Left ventricle myocardium inferior (tissue), 1 donor: ENCODE results near the gene OR5A2. TPM values are rescaled to one million over a fixed set of nuclear protein-coding genes. Genes with fewer than 3 reads are reported as not detected.
"Not testable (repeated sequence)": the region's sequence is repeated elsewhere in the genome, so short reads cannot be mapped to it uniquely, and the experiment has no call there.

Source experiments
- DNase-seq: peaks from one replicate; pipeline ENCODE4 v3.0.0-alpha.2; 2020
- H3K27ac ChIP-seq: fragments of 200-600 bp; replicated peaks from 2 replicates; pipeline ENCODE4 v1.8.0; 2021
- H3K27me3 ChIP-seq: fragments of 200-600 bp; 2 replicates; pipeline ENCODE4 v1.8.0; 2021; ENCODE audit warnings: low read depth
- H3K36me3 ChIP-seq: fragments of 200-600 bp; 2 replicates; pipeline ENCODE4 v1.8.0; 2021
- H3K4me1 ChIP-seq: fragments of 200-600 bp; 2 replicates; pipeline ENCODE4 v1.8.0; 2021
- H3K4me3 ChIP-seq: fragments of 200-600 bp; 2 replicates; pipeline ENCODE4 v1.8.0; 2021; ENCODE audit warnings: mild to moderate bottlenecking, moderate library complexity
- H3K9me3 ChIP-seq: fragments of 200-600 bp; replicated peaks from 2 replicates; pipeline ENCODE4 v1.8.0; 2021
- intact Hi-C: fragments of 100-400 bp; cut with micrococcal nuclease; formaldehyde crosslinking; loops from one replicate; pipeline ENCODE4 v1.11.0; 2022
- total RNA-seq: library from RNA; stranded (reverse); fragmentation: NEBNext Ultra II Directional; extraction: Animal tissue kit (Norgen Biotek cat#: 25700); gene quantifications from one replicate; pipeline ENCODE4 v1.2.1, GENCODE V29; 2021
- TF ChIP-seq, protein P1 (sequence below): fragments of 200-600 bp; IDR thresholded peaks from 2 replicates; pipeline ENCODE4 v1.8.0; 2021; ENCODE audit warnings: antibody characterized with exemption, mild to moderate bottlenecking, borderline replicate concordance
- donor health status: DM: no; HTN: yes; CAD: no; lungs with severe emphysema.

Gene OR5A2
- total RNA-seq, 1 donor from 2014 or later = not detected

DNA sequence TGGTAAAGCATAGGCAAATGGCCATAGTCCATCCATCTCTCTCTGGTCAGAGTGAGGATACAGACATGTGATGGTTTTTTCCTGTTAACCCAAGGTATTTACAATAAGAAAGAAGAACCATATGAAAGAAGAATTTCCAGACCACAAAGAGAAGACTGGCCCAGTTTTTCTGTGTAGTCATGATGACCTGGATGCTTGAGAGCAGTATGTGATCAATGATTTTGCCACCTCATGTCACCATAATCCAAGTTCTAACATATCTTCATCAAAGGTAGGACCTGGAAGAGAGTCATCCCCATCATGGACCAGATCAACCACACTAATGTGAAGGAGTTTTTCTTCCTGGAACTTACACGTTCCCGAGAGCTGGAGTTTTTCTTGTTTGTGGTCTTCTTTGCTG, 30.4 kb upstream of the OR5A2 start, which contains the start of gene OR4D6:
Gene OR4D6, plus strand, starts transcription at position 301 of the 400 bp plus-strand sequence. Its CDS starts 0 bp downstream, at position 301.
- Histone ChIP-seq H3K36me3 (no peaks in the 10 kb centered on the region), H3K4me1 (no peaks in the 10 kb centered on the region), H3K27me3 (peaks cover 6% of the 10 kb centered on the region), H3K4me3 (no peak within 1 kb of the TSS), H3K27ac (no peak within 1 kb of the TSS), H3K9me3 (no peaks in the 10 kb centered on the region)
- TF ChIP-seq, protein P1, sequence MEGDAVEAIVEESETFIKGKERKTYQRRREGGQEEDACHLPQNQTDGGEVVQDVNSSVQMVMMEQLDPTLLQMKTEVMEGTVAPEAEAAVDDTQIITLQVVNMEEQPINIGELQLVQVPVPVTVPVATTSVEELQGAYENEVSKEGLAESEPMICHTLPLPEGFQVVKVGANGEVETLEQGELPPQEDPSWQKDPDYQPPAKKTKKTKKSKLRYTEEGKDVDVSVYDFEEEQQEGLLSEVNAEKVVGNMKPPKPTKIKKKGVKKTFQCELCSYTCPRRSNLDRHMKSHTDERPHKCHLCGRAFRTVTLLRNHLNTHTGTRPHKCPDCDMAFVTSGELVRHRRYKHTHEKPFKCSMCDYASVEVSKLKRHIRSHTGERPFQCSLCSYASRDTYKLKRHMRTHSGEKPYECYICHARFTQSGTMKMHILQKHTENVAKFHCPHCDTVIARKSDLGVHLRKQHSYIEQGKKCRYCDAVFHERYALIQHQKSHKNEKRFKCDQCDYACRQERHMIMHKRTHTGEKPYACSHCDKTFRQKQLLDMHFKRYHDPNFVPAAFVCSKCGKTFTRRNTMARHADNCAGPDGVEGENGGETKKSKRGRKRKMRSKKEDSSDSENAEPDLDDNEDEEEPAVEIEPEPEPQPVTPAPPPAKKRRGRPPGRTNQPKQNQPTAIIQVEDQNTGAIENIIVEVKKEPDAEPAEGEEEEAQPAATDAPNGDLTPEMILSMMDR = no peak
- no peak for DNase-seq
- intact Hi-C loops = no loop called here

DNA sequence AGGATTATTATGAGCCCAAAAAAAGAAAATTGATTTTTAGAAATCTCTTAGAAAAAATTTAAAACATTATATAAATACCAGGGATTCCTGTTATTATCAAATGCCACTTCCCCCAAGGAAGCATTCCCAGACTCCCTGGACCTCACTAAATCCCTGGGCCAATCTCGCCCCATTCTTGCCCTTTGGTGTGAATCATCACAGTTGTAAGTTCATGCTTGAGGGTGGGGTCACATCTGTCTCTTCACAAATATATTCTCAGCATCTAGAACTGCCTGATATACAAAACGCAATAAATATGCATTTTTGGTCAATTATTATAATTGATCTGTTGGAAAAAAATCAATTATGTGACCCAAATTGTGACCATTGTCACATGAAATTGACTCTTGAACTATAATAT, 22.3 kb upstream of the OR5A2 start:
- Histone ChIP-seq H3K4me1 (no peaks in the 10 kb centered on the region), H3K4me3 (no peak overlapping the region), H3K27ac (no peak overlapping the region), H3K27me3 (no peaks in the 10 kb centered on the region), H3K9me3 (peaks cover 25% of the 10 kb centered on the region), H3K36me3 (no peaks in the 10 kb centered on the region)
- intact Hi-C loops = no loop called here
- no peak for DNase-seq
- TF ChIP-seq, protein P1 = no peak

DNA sequence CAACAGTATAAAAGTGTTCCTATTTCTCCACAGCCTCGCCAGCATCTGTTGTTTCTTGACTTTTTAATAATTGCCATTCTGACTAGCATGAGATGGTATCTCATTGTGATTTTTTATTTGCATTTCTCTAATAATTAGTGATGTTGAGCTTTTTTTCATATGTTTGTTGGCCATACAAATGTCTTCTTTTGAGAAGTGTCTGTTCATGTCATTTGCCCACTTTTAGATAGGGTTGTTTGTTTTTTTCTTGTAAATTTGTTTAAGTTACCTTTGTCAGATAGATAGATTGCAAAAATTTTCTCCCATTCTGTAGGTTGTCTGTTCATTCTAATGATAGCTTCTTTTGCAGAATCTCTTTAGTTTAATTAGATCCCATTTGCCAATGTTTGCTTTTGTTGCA, 19.4 kb upstream of the OR5A2 start:
- H3K4me3 ChIP-seq, H3K27ac ChIP-seq, H3K4me1 ChIP-seq, H3K27me3 ChIP-seq, H3K36me3 ChIP-seq, DNase-seq, intact Hi-C loops: not testable (repeated sequence)
- peaks cover 25% of the 10 kb centered on the region for H3K9me3 ChIP-seq

DNA sequence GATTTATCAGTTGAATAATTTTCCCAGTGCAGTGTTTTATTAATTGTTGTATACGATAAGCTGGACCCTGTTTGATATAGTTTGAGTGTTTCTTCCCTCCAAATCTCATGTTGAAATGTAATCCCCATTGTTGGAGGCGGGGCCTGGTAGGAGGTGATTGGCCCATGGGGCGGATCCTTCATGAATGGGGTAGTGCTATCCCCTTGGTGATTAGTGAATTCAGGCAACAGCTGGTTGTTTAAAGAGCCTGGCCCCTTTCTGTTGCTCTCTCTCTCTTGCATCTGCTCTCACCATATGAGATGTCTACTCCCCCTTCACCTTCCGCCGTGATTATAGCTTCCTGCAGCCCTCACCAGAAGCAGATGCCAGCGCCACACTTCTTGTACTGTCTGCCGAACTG, 11.6 kb upstream of the OR5A2 start:
- H3K36me3 ChIP-seq = no peaks in the 10 kb centered on the region
- H3K4me3 ChIP-seq = no peak overlapping the region
- TF ChIP-seq, protein P1 = no peak
- DNase-seq = no peak
- H3K27ac ChIP-seq = no peak overlapping the region
- no peaks in the 10 kb centered on the region for H3K9me3 ChIP-seq
- H3K4me1 ChIP-seq = no peaks in the 10 kb centered on the region
- peaks cover 5% of the 10 kb centered on the region for H3K27me3 ChIP-seq
- intact Hi-C loops = no loop called here

DNA sequence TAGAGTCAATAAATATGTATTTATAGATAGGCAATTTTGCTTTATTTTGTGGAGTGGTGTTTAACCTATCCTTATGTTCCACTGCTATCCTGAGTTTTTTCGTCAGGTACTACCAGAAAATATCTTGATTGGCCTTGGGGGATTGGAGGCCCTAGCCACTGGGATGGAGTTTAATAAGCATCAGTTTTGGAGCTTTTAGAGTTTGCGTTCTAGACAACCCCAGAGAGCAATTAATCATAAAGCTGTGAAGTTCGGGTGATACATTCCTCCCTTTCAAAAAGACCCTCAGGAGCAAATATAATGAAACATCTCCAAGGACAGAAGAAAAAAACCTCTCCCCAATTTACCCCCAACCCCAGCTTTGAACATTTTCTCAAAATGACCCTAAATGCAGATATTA, 10.0 kb upstream of the OR5A2 start, which contains the start of gene OR5A1:
Gene OR5A1, plus strand, starts transcription at position 301 of the 400 bp plus-strand sequence. CDS start 6,700 bp downstream, outside the sequence.
- H3K27ac ChIP-seq = no peak within 1 kb of the TSS
- TF ChIP-seq, protein P1 = no peak
- intact Hi-C loops = no loop called here
- no peak for DNase-seq
- no peaks in the 10 kb centered on the region for H3K4me1 ChIP-seq
- no peaks in the 10 kb centered on the region for H3K9me3 ChIP-seq
- H3K4me3 ChIP-seq = no peak within 1 kb of the TSS
- H3K27me3 ChIP-seq = peaks cover 14% of the 10 kb centered on the region
- H3K36me3 ChIP-seq = no peaks in the 10 kb centered on the region

DNA sequence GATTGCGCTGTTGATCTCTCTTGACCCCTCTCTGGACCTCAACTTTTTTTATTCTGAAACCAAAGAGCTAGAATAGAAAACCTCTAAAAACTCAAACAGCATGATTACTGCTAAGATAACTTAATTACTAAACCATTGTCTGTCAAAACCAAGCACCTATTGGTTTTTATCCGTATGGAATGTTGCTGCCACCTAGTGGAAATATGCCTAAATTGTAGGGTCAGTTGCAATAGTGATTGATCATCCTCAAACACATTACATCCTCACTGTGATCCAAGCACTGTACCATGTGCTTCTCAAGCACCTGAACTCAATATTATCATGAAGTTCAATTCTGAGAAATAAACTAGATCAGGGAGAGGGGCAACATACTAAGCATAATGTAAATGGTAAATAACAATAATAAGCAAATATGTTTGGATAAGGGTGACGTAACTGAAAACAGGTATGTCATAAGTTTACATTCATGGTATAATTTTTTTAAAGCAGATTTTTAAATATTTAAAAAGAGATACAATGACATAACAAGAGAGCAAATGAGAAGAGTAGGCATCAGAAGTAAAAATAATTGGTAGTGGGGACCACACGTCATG, 3.8 kb upstream of the OR5A2 start:
- DNase-seq = no peak
- intact Hi-C loops = loop anchor here (10.0 kb wide), 1 partner anchor 255 kb away; the partner anchor contains the start of gene DTX4
- H3K4me3 ChIP-seq = no peak overlapping the region
- no peaks in the 10 kb centered on the region for H3K9me3 ChIP-seq
- H3K4me1 ChIP-seq = no peaks in the 10 kb centered on the region
- H3K27ac ChIP-seq = no peak overlapping the region
- H3K27me3 ChIP-seq = peaks cover 14% of the 10 kb centered on the region
- no peaks in the 10 kb centered on the region for H3K36me3 ChIP-seq
- TF ChIP-seq, protein P1 = peak; percentile 67
